Right lobe of liver (tissue), 4 donors: ENCODE results near the gene UGT1A4.

Experiments
- POLR2A ChIP-seq: fragments of 450-650 bp; IDR thresholded peaks from one replicate; pipeline ENCODE4 v1.6.1; 2017; ENCODE audit warnings: antibody characterized with exemption, mild to moderate bottlenecking
- TF ChIP-seq, protein P1 (sequence below), 4 donors: fragments of 200-600 bp in 3 of 4; fragments of 450-650 bp in 1 of 4; IDR thresholded peaks; one replicate each; pipeline versions ENCODE4 v1.5.1 to v1.8.0; 2016 to 2022; ENCODE audit warnings: antibody characterized with exemption in 4 of 4, mild to moderate bottlenecking in 2 of 4
- donor health status: DM: no; HTN: no; CAD: no.
- donor health status: DM: no; HTN: no; CAD: no.
- donor health status: DM: no; HTN: yes; CAD: no.

- TF ChIP-seq, protein P1, sequence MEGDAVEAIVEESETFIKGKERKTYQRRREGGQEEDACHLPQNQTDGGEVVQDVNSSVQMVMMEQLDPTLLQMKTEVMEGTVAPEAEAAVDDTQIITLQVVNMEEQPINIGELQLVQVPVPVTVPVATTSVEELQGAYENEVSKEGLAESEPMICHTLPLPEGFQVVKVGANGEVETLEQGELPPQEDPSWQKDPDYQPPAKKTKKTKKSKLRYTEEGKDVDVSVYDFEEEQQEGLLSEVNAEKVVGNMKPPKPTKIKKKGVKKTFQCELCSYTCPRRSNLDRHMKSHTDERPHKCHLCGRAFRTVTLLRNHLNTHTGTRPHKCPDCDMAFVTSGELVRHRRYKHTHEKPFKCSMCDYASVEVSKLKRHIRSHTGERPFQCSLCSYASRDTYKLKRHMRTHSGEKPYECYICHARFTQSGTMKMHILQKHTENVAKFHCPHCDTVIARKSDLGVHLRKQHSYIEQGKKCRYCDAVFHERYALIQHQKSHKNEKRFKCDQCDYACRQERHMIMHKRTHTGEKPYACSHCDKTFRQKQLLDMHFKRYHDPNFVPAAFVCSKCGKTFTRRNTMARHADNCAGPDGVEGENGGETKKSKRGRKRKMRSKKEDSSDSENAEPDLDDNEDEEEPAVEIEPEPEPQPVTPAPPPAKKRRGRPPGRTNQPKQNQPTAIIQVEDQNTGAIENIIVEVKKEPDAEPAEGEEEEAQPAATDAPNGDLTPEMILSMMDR (IDR thresholded peaks at IDR 0.05) = no peak
- no peak for TF ChIP-seq POLR2A
Measured at GRCh38 chr2:233674995-233675394, 43.5 kb upstream of the UGT1A4 start.
